Keratinocyte (primary cell): ENCODE data around the gene HECTD2. TPM values are rescaled to one million over a fixed set of nuclear protein-coding genes. Genes with fewer than 3 reads are reported as not detected.
"Not testable (repeated sequence)": the region's sequence is repeated elsewhere in the genome, so short reads cannot be mapped to it uniquely, and the experiment has no call there.

ENCODE experiments used
- DNase-seq: peaks from one replicate; pipeline ENCODE4 v3.0.0-alpha.2; 2011; ENCODE audit warnings: low read depth, missing footprints, low spot score
- FAIRE-seq: peaks from 2 replicates; lab custom pipeline; 2011; peaks lifted over from hg19 to GRCh38; lab: Jason Lieb, UNC
- H2AFZ ChIP-seq: 2 replicates; pipeline ENCODE4 v1.6.0; 2012; ENCODE audit warnings: low read length, control low read depth, inconsistent platforms; ENCODE audit not compliant: control insufficient read depth
- H3K27ac ChIP-seq: 2 replicates; pipeline ENCODE4 v1.5.1; 2011; ENCODE audit warnings: low read length; ENCODE audit not compliant: control insufficient read depth, insufficient read depth
- H3K27me3 ChIP-seq: 3 replicates; pipeline ENCODE4 v1.6.0; 2011; ENCODE audit warnings: low read length; ENCODE audit not compliant: control insufficient read depth, insufficient read depth; ENCODE audit errors: extremely low read depth
- H3K36me3 ChIP-seq, 2 experiments: 2 replicates in 1 of 2; 3 replicates in 1 of 2; pipeline ENCODE4 v1.5.1; 2011; ENCODE audit warnings: low read length in 2 of 2, mild to moderate bottlenecking in 1 of 2; ENCODE audit not compliant: control insufficient read depth in 2 of 2, insufficient read depth in 2 of 2; ENCODE audit errors: extremely low read depth in 1 of 2
- H3K4me1 ChIP-seq: 3 replicates; pipeline ENCODE4 v1.5.1; 2011; ENCODE audit warnings: low read length; ENCODE audit not compliant: control insufficient read depth, insufficient read depth; ENCODE audit errors: extremely low read depth
- H3K4me2 ChIP-seq: 3 replicates; pipeline ENCODE4 v1.6.0; 2011; ENCODE audit warnings: low read depth, low read length; ENCODE audit not compliant: control insufficient read depth, insufficient read depth; ENCODE audit errors: extremely low read depth
- H3K4me3 ChIP-seq, 3 experiments: fragments of 200-600 bp in 1 of 3; sonication (generic) in 1 of 3; 2 replicates in 2 of 3; 3 replicates in 1 of 3; pipeline ENCODE4 v1.5.1; 2011 to 2016; ENCODE audit warnings: low read length in 3 of 3, mild to moderate bottlenecking in 3 of 3, control low read depth in 2 of 3, inconsistent platforms in 1 of 3, low read depth in 1 of 3, mixed read lengths in 1 of 3, mixed run types in 1 of 3, moderate library complexity in 1 of 3; ENCODE audit not compliant: control insufficient read depth in 2 of 3, insufficient read depth in 2 of 3; ENCODE audit errors: extremely low read depth in 1 of 3
- H3K79me2 ChIP-seq: 2 replicates; pipeline ENCODE4 v1.6.0; 2012; ENCODE audit warnings: low read length; ENCODE audit not compliant: control insufficient read depth, insufficient read depth
- H3K9ac ChIP-seq: 3 replicates; pipeline ENCODE4 v1.6.0; 2011; ENCODE audit warnings: low read length; ENCODE audit not compliant: control insufficient read depth, insufficient read depth; ENCODE audit errors: extremely low read depth
- H3K9me1 ChIP-seq: 3 replicates; pipeline ENCODE4 v1.6.0; 2011; ENCODE audit warnings: low read length; ENCODE audit not compliant: control insufficient read depth, insufficient read depth; ENCODE audit errors: extremely low read depth
- H3K9me3 ChIP-seq: 2 replicates; pipeline ENCODE4 v1.5.1; 2012; ENCODE audit warnings: low read depth, low read length; ENCODE audit not compliant: control insufficient read depth
- H4K20me1 ChIP-seq: 3 replicates; pipeline ENCODE4 v1.6.0; 2011; ENCODE audit warnings: low read length; ENCODE audit not compliant: control insufficient read depth, insufficient read depth; ENCODE audit errors: extremely low read depth
- EZH2 ChIP-seq: IDR thresholded peaks from one replicate; pipeline ENCODE4 v1.6.1; 2012; ENCODE audit warnings: inconsistent platforms, mild to moderate bottlenecking, low read length, moderate library complexity
- dilution Hi-C: fragments of 300-500 bp; cut with MboI; formaldehyde crosslinking; loops from one replicate; pipeline ENCODE4 v1.7.0; 2020; ENCODE audit warnings: low sequenced_read_pairs; ENCODE audit not compliant: extremely low pct_ligation_motif_present
- polyA plus RNA-seq, 5 experiments: library from polyadenylated mRNA; depleted of rRNA in 3 of 5; stranded (reverse) in 3 of 5; stranded (forward) in 1 of 5; unstranded in 1 of 5; fragments of >200 nt; gene quantifications; 1 replicate in 1 of 5; 2 replicates in 3 of 5; 3 replicates in 1 of 5; pipeline versions ENCODE4 v1.2.1 to v1.2.3, GENCODE V29; 2011 to 2012; ENCODE audit warnings: missing spikeins in 2 of 5, low read depth in 1 of 5, low replicate concordance in 1 of 5
- TF ChIP-seq, protein P1 (sequence below), 3 experiments: IDR thresholded peaks in 1 of 3; conservative IDR thresholded peaks in 1 of 3; optimal IDR thresholded peaks in 1 of 3; 2 replicates in 2 of 3; 3 replicates in 1 of 3; pipeline versions ENCODE3 to v1.5.1; 2011; ENCODE audit warnings: low read length in 3 of 3, mild to moderate bottlenecking in 3 of 3, moderate library complexity in 2 of 3, control low read depth in 1 of 3, inconsistent platforms in 1 of 3; ENCODE audit not compliant: insufficient read depth in 2 of 3; ENCODE audit errors: extremely low read depth in 1 of 3

The HECTD2 gene
- polyA plus RNA-seq, 1 donor (not counting 4 experiments of a cell fraction or from before 2014, with no cell fraction given): 2.2 TPM

DNA sequence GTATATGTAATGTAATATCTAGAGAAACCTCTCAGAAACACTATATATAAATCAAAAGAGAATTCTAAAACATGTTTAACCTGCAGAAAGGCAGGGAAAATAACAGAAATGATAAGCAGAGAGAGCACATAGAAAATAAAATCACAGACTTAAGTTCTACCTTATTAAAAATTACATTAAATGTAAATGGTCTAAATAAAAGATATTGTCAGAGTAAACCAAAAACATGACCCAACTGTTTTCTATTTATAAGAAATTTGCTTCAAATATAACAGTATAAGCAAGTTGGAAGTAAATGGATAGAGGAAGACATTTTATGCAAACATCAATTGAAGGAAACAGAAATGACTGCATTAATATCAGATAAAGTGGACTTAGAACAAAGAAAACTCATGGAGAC is 43.4 kb downstream of the HECTD2 start:
- H3K79me2 ChIP-seq: no peaks in the 10 kb centered on the region
- H3K4me3 ChIP-seq: no peak overlapping the region
- H3K4me1 ChIP-seq: no peaks in the 10 kb centered on the region
- no peaks in the 10 kb centered on the region for H3K9me1 ChIP-seq
- TF ChIP-seq EZH2: no peak
- no peak for DNase-seq
- H3K9ac ChIP-seq: no peak overlapping the region
- H3K9me3 ChIP-seq: peaks cover 2% of the 10 kb centered on the region
- H3K27me3 ChIP-seq: no peaks in the 10 kb centered on the region
- FAIRE-seq: no peak
- no peak overlapping the region for H3K4me2 ChIP-seq
- no peak overlapping the region for H3K27ac ChIP-seq
- H4K20me1 ChIP-seq: no peaks in the 10 kb centered on the region
- H2AFZ ChIP-seq: no peak overlapping the region
- no peaks in the 10 kb centered on the region for H3K36me3 ChIP-seq
- dilution Hi-C loops: no loop called here

DNA sequence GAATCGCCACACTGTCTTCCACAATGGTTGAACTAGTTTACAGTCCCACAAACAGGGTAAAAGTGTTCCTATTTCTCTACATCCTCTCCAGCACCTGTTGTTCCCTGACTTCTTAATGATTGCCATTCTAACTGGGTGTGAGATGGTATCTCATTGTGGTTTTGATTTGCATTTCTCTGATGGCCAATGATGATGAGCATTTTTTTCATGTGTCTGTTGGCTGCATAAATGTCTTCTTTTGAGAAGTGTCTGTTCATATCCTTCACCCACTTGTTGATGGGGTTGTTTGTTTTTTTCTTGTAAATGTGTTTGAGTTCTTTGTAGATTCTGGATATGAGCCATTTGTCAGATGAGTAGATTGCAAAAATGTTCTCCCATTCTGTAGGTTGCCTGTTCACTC is 45.0 kb downstream of the HECTD2 start:
- H3K27me3 ChIP-seq, DNase-seq, H3K27ac ChIP-seq, H3K4me3 ChIP-seq, H3K36me3 ChIP-seq, H2AFZ ChIP-seq, H3K79me2 ChIP-seq, H3K4me1 ChIP-seq, H3K9me1 ChIP-seq, H3K9ac ChIP-seq, H3K4me2 ChIP-seq, H4K20me1 ChIP-seq, dilution Hi-C loops, FAIRE-seq, H3K9me3 ChIP-seq: not testable (repeated sequence)

DNA sequence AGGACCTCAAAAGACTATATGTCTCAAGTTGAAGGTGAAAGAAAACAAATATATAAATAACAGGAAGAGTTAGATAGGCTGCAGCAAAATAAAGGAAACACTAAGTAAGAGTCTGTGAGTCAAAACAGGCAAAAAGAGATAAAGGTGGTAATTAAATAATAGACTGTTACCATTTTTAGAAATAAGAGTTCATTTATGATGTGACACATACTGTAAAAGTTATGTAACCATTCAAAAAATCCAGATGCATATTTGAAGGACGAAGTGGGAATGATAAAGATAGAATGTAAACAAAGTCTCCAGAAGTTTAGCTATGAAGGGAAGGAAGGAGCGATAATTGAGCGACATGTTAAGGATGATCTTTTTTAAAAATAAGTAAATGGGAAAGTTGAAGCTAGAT is 50.5 kb downstream of the HECTD2 start:
- H3K4me3 ChIP-seq: no peak overlapping the region
- no peaks in the 10 kb centered on the region for H3K36me3 ChIP-seq
- H3K27me3 ChIP-seq: no peaks in the 10 kb centered on the region
- H3K79me2 ChIP-seq: no peaks in the 10 kb centered on the region
- DNase-seq (no peak), FAIRE-seq (no peak)
- no peak for TF ChIP-seq EZH2
- TF ChIP-seq, protein P1, sequence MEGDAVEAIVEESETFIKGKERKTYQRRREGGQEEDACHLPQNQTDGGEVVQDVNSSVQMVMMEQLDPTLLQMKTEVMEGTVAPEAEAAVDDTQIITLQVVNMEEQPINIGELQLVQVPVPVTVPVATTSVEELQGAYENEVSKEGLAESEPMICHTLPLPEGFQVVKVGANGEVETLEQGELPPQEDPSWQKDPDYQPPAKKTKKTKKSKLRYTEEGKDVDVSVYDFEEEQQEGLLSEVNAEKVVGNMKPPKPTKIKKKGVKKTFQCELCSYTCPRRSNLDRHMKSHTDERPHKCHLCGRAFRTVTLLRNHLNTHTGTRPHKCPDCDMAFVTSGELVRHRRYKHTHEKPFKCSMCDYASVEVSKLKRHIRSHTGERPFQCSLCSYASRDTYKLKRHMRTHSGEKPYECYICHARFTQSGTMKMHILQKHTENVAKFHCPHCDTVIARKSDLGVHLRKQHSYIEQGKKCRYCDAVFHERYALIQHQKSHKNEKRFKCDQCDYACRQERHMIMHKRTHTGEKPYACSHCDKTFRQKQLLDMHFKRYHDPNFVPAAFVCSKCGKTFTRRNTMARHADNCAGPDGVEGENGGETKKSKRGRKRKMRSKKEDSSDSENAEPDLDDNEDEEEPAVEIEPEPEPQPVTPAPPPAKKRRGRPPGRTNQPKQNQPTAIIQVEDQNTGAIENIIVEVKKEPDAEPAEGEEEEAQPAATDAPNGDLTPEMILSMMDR (optimal IDR thresholded peaks at IDR 0.05 in 1 of 3, IDR thresholded peaks at IDR 0.05 in 1 of 3, conservative IDR thresholded peaks at IDR 0.05 in 1 of 3; ENCODE audit: extremely low read depth in 1 of 3, insufficient read depth in 2 of 3, low read length in 3 of 3): no peak
- H3K4me1 ChIP-seq: no peaks in the 10 kb centered on the region
- dilution Hi-C loops: no loop called here
- no peaks in the 10 kb centered on the region for H3K9me3 ChIP-seq
- H3K9ac ChIP-seq: no peak overlapping the region
- H3K9me1 ChIP-seq: no peaks in the 10 kb centered on the region
- H3K27ac ChIP-seq: no peak overlapping the region
- no peak overlapping the region for H3K4me2 ChIP-seq
- no peak overlapping the region for H2AFZ ChIP-seq
- H4K20me1 ChIP-seq: no peaks in the 10 kb centered on the region
